K562 (cell line): Measurements from ENCODE around the gene TMEM95. TPM values are rescaled to one million over a fixed set of nuclear protein-coding genes. Genes with fewer than 3 reads are reported as not detected.

ENCODE experiments used
- ADNP ChIP-seq: fragments of 200-800 bp; sonication (Bioruptor generic); IDR thresholded peaks from 2 replicates; pipeline ENCODE4 v1.6.1; 2016; ENCODE audit warnings: missing genetic modification characterization, missing compliant biosample characterization
- CHD2 ChIP-seq: IDR thresholded peaks from 2 replicates; pipeline ENCODE4 v1.6.1; 2011; ENCODE audit warnings: low read depth, low read length
- CREB5 ChIP-seq: fragments of 250-450 bp; sonication (Bioruptor Pico); IDR thresholded peaks from 2 replicates; pipeline ENCODE4 v1.5.0; 2020; ENCODE audit warnings: mild to moderate bottlenecking
- DMBX1 ChIP-seq: fragments of 250-450 bp; sonication (Bioruptor Pico); IDR thresholded peaks from 2 replicates; pipeline ENCODE4 v1.8.0; 2022; ENCODE audit warnings: inconsistent platforms, mild to moderate bottlenecking, moderate library complexity, borderline replicate concordance
- GTF2B ChIP-seq: IDR thresholded peaks from 2 replicates; pipeline ENCODE4 v1.6.1; 2011; ENCODE audit not compliant: insufficient read length; ENCODE audit errors: extremely low read depth
- ILK ChIP-seq: fragments of 450-650 bp; IDR thresholded peaks from 2 replicates; pipeline ENCODE4 v1.6.1; 2016; ENCODE audit warnings: missing genetic modification characterization, low read depth, mild to moderate bottlenecking, missing compliant biosample characterization, moderate library complexity, borderline replicate concordance
- KLF1 ChIP-seq: fragments of 450-650 bp; IDR thresholded peaks from 2 replicates; pipeline ENCODE4 v1.6.1; 2016; ENCODE audit warnings: missing genetic modification characterization, missing compliant biosample characterization
- KLF10 ChIP-seq: fragments of 250-450 bp; sonication (Bioruptor Pico); IDR thresholded peaks from 2 replicates; pipeline ENCODE4 v1.6.1; 2021; ENCODE audit warnings: matching md5 sums
- SP1 ChIP-seq: sonication (generic); formaldehyde crosslinking; IDR thresholded peaks from 2 replicates; pipeline ENCODE4 v1.8.1; 2022; ENCODE audit warnings: mild to moderate bottlenecking, missing genetic modification reagents
- SPI1 ChIP-seq: IDR thresholded peaks from 2 replicates; pipeline ENCODE4 v1.6.1; 2011; ENCODE audit warnings: low read depth, low read length, control low read depth, borderline replicate concordance
- ZBTB40 ChIP-seq, 2 experiments: fragments of 450-650 bp in 1 of 2; sonication (generic) in 1 of 2; formaldehyde crosslinking in 1 of 2; IDR thresholded peaks; 2 replicates each; pipeline versions ENCODE4 v1.7.1 to v1.9.0; 2016 to 2022; ENCODE audit warnings: inconsistent platforms in 1 of 2, mild to moderate bottlenecking in 1 of 2, missing genetic modification reagents in 1 of 2
- ZNF12 ChIP-seq: sonication (generic); formaldehyde crosslinking; IDR thresholded peaks from 2 replicates; pipeline ENCODE4 v1.4.0; 2020; ENCODE audit warnings: mild to moderate bottlenecking, missing genetic modification reagents
- ZNF3 ChIP-seq: fragments of 250-450 bp; sonication (Bioruptor Pico); IDR thresholded peaks from 2 replicates; pipeline ENCODE4 v1.5.0; 2021; ENCODE audit warnings: mild to moderate bottlenecking, moderate library complexity
- polyA plus RNA-seq, 8 experiments: library from polyadenylated mRNA; depleted of rRNA in 4 of 8; stranded (reverse) in 5 of 8; unstranded in 3 of 8; fragments of >200 nt; fragmentation: Nextera tagmentation in 2 of 8; fragmentation: Illumina TruSeq in 1 of 8; extraction: Ambion mirVana in 2 of 8; extraction: Trizol in 1 of 8; gene quantifications; 2 replicates each; pipeline versions ENCODE4 v1.2.1 to v1.2.3, GENCODE V29; 2011 to 2014; ENCODE audit warnings: inconsistent platforms in 1 of 8, missing spikeins in 1 of 8
- total RNA-seq, 7 experiments: library from RNA; depleted of rRNA in 6 of 7; stranded (reverse); fragments of >200 nt in 6 of 7; fragmentation: Illumina TruSeq in 2 of 7; extraction: Trizol in 2 of 7; gene quantifications; 2 replicates each; pipeline versions ENCODE4 v1.2.1 to v1.2.3, GENCODE V29; 2011 to 2021; ENCODE audit warnings: low replicate concordance in 1 of 7
- TF ChIP-seq, protein P1 (sequence below): fragments of 200-800 bp; sonication (Bioruptor generic); IDR thresholded peaks from 2 replicates; pipeline ENCODE4 v1.6.1; 2017; ENCODE audit warnings: missing genetic modification characterization, missing compliant biosample characterization

Gene TMEM95
- total and polyA plus RNA-seq, 9 of the 15 experiments (the other 6 are each of a cell fraction or from before 2014, with no cell fraction given): not detected

DNA sequence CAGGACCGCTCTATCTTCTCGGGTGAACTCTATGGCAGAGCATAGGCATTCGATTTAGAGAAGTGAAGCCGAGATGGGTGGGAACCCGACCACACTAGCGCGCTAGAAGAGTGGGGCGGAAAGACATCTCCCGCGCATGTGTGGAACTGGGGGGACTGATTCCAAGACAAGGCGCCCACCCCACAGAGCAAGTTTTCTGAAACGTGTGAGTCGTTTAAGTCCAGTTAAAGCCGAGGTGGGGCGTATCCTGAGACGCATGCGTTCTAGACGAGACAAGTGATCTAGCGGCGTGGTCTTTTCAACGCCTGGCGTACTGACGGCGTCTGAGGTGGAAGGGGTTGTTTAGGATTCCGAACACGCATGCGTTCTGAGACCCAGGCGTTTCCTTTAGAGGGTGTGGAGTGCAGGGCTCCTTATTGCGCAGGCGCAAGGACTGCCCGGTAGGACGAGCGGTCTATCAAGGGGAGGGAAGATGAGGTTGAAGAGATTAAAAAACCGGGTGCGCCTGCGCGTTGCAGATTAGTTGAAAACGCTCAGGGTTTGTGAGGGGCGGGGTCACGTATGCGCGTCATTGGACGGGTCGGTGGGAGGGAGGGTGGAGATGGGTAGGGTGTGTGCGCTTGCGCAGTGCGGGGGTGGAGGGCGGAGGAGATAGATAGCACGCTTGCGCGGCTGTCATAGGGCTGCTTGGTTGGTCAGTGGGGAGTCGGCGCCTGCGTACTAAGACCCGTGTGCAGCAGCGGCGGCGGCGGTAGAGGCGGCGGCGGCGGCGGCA is 47.9 kb upstream of the TMEM95 start, which contains the start of gene EIF5A (continued):
- TF ChIP-seq CREB5 (CRISPR knock-in tag) (no peak), CHD2 (no peak), SP1 (peak; percentile 61), ZNF12 (CRISPR knock-in tag) (no peak), ILK (no peak), GTF2B (no peak), DMBX1 (CRISPR knock-in tag) (no peak), ZBTB40 (IDR thresholded peaks at IDR 0.05) (0 out of 2 replicates have a peak, but pooled peaks have one; percentile 17), ZBTB40 (CRISPR knock-in tag; IDR thresholded peaks at IDR 0.05) (no peak), SPI1 (peak; percentile 69), ZNF3 (CRISPR knock-in tag) (no peak), KLF1 (tag) (no peak), ADNP (tag) (no peak), KLF10 (no peak)
- TF ChIP-seq, protein P1, sequence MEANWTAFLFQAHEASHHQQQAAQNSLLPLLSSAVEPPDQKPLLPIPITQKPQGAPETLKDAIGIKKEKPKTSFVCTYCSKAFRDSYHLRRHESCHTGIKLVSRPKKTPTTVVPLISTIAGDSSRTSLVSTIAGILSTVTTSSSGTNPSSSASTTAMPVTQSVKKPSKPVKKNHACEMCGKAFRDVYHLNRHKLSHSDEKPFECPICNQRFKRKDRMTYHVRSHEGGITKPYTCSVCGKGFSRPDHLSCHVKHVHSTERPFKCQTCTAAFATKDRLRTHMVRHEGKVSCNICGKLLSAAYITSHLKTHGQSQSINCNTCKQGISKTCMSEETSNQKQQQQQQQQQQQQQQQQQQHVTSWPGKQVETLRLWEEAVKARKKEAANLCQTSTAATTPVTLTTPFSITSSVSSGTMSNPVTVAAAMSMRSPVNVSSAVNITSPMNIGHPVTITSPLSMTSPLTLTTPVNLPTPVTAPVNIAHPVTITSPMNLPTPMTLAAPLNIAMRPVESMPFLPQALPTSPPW (CRISPR knock-in tag): peak; percentile 91
